Fibroblast of lung (primary cell): ENCODE data around the gene HERPUD1. TPM values are rescaled to one million over a fixed set of nuclear protein-coding genes. Genes with fewer than 3 reads are reported as not detected.

Experiments
- DNase-seq, 2 donors: peaks; one replicate each; pipeline versions ENCODE4 v3.0.0 to v3.0.0-alpha.2; 2010; ENCODE audit warnings: low read depth in 2 of 2
- H2AFZ ChIP-seq: 2 replicates; pipeline ENCODE4 v1.5.1; 2012; ENCODE audit warnings: low read length, control low read depth, inconsistent platforms
- H3K27ac ChIP-seq: 2 replicates; pipeline ENCODE4 v1.5.1; 2011; ENCODE audit warnings: low read length, control low read depth; ENCODE audit not compliant: insufficient read depth
- H3K27me3 ChIP-seq: 2 replicates; pipeline ENCODE4 v1.5.1; 2011; ENCODE audit warnings: mild to moderate bottlenecking, low read length; ENCODE audit not compliant: control insufficient read depth, insufficient read depth
- H3K36me3 ChIP-seq: 2 replicates; pipeline ENCODE4 v1.5.1; 2011; ENCODE audit warnings: low read length; ENCODE audit not compliant: control insufficient read depth, insufficient read depth
- H3K4me1 ChIP-seq: 2 replicates; pipeline ENCODE4 v1.5.1; 2011; ENCODE audit warnings: low read length; ENCODE audit not compliant: control insufficient read depth, insufficient read depth; ENCODE audit errors: extremely low read depth
- H3K4me2 ChIP-seq: 2 replicates; pipeline ENCODE4 v1.5.1; 2011; ENCODE audit warnings: low read length, control low read depth; ENCODE audit not compliant: insufficient read depth; ENCODE audit errors: extremely low read depth
- H3K4me3 ChIP-seq, 4 experiments: fragments of 200-600 bp in 1 of 4; sonication (generic) in 1 of 4; replicated peaks in 1 of 4; 2 replicates each; pipeline ENCODE4 v1.5.1; 2011 to 2016; ENCODE audit warnings: low read length in 4 of 4, low read depth in 3 of 4, mild to moderate bottlenecking in 3 of 4, control low read depth in 2 of 4, inconsistent platforms in 1 of 4, mixed read lengths in 1 of 4; ENCODE audit not compliant: insufficient read depth in 1 of 4; ENCODE audit errors: control extremely low read depth in 1 of 4
- H3K79me2 ChIP-seq: 2 replicates; pipeline ENCODE4 v1.5.1; 2012; ENCODE audit warnings: mild to moderate bottlenecking, low read length, inconsistent platforms; ENCODE audit not compliant: control insufficient read depth, insufficient read depth
- H3K9ac ChIP-seq: 2 replicates; pipeline ENCODE4 v1.5.1; 2011; ENCODE audit warnings: mild to moderate bottlenecking, low read length, control low read depth; ENCODE audit not compliant: insufficient read depth
- H3K9me3 ChIP-seq: 2 replicates; pipeline ENCODE4 v1.5.1; 2012; ENCODE audit warnings: low read depth, low read length; ENCODE audit not compliant: control insufficient read depth, insufficient read depth
- H4K20me1 ChIP-seq: 2 replicates; pipeline ENCODE4 v1.5.1; 2011; ENCODE audit warnings: low read length; ENCODE audit not compliant: control insufficient read depth, insufficient read depth; ENCODE audit errors: extremely low read depth
- EZH2 ChIP-seq: IDR thresholded peaks from 2 replicates; pipeline ENCODE4 v1.5.1; 2012; ENCODE audit warnings: low read length, control low read depth, mild to moderate bottlenecking; ENCODE audit errors: missing control alignments
- polyA plus RNA-seq, 2 donors: library from polyadenylated mRNA; depleted of rRNA in 1 of 2; stranded (reverse) in 1 of 2; unstranded in 1 of 2; fragments of >200 nt; gene quantifications; 2 replicates each; pipeline ENCODE4 v1.2.1, GENCODE V29; 2011 to 2012; ENCODE audit warnings: missing spikeins in 1 of 2
- total RNA-seq: library from RNA; depleted of rRNA; stranded (reverse); fragments of >200 nt; gene quantifications from 2 replicates; pipeline ENCODE4 v1.2.1, GENCODE V29; 2014
- TF ChIP-seq, protein P1 (sequence below), 2 donors: IDR thresholded peaks in 1 of 2; conservative IDR thresholded peaks in 1 of 2; 1 replicate in 1 of 2; 2 replicates in 1 of 2; pipeline ENCODE4 v1.5.1; 2011 to 2012; ENCODE audit warnings: low read length in 2 of 2, control low read depth in 1 of 2, inconsistent platforms in 1 of 2, low read depth in 1 of 2, mild to moderate bottlenecking in 1 of 2

HERPUD1 gene
- total and polyA plus RNA-seq, 2 donors (not counting 1 experiment from before 2014, with no cell fraction given): 117 to 199 TPM

DNA sequence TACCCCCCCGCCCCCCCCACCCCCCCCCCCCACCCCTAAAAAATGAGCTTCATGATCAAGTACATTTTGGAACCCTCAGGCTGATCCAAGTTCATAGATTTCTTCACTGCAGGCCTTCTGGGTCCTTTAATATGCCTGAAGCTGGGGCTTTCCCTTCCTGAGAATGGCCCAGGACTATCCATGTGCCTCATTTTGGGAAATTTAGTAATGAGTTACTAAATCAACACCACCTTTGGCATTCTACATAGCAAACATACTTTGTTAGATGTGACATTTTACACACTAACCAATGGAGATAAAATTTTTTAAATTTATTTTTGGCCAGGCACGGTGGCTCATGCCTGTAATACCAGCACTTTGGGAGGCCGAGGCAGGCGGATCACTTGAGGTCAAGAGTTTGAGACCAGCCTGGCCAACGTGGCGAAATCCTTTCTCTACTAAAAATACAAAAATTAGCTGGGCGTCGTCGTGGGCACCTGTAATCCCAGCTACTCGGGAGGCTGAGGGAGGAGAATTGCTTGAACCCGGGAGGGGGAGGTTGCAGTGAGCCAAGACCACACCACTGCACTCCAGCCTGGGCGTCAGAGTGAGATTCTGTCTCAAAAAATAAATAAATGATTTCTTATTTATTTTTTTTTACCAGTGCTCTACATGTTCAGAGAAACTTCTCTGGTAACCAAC lies 14.0 kb downstream of the HERPUD1 start:
- Histone ChIP-seq H3K36me3 (peaks cover 25% of the 10 kb centered on the region), H3K9ac (no peak overlapping the region), H3K27ac (no peak overlapping the region), H3K4me1 (peaks cover 9% of the 10 kb centered on the region), H3K27me3 (no peaks in the 10 kb centered on the region), H4K20me1 (no peaks in the 10 kb centered on the region), H3K9me3 (no peaks in the 10 kb centered on the region), H3K79me2 (no peaks in the 10 kb centered on the region), H3K4me2 (no peak overlapping the region), H3K4me3 (no peak overlapping the region), H2AFZ (no peak overlapping the region)
- no peak for DNase-seq
- TF ChIP-seq, protein P1, sequence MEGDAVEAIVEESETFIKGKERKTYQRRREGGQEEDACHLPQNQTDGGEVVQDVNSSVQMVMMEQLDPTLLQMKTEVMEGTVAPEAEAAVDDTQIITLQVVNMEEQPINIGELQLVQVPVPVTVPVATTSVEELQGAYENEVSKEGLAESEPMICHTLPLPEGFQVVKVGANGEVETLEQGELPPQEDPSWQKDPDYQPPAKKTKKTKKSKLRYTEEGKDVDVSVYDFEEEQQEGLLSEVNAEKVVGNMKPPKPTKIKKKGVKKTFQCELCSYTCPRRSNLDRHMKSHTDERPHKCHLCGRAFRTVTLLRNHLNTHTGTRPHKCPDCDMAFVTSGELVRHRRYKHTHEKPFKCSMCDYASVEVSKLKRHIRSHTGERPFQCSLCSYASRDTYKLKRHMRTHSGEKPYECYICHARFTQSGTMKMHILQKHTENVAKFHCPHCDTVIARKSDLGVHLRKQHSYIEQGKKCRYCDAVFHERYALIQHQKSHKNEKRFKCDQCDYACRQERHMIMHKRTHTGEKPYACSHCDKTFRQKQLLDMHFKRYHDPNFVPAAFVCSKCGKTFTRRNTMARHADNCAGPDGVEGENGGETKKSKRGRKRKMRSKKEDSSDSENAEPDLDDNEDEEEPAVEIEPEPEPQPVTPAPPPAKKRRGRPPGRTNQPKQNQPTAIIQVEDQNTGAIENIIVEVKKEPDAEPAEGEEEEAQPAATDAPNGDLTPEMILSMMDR (conservative IDR thresholded peaks at IDR 0.05 in 1 of 2, IDR thresholded peaks at IDR 0.05 in 1 of 2; ENCODE audit: low read depth in 1 of 2, low read length in 2 of 2): no peak
- no peak for TF ChIP-seq EZH2

DNA sequence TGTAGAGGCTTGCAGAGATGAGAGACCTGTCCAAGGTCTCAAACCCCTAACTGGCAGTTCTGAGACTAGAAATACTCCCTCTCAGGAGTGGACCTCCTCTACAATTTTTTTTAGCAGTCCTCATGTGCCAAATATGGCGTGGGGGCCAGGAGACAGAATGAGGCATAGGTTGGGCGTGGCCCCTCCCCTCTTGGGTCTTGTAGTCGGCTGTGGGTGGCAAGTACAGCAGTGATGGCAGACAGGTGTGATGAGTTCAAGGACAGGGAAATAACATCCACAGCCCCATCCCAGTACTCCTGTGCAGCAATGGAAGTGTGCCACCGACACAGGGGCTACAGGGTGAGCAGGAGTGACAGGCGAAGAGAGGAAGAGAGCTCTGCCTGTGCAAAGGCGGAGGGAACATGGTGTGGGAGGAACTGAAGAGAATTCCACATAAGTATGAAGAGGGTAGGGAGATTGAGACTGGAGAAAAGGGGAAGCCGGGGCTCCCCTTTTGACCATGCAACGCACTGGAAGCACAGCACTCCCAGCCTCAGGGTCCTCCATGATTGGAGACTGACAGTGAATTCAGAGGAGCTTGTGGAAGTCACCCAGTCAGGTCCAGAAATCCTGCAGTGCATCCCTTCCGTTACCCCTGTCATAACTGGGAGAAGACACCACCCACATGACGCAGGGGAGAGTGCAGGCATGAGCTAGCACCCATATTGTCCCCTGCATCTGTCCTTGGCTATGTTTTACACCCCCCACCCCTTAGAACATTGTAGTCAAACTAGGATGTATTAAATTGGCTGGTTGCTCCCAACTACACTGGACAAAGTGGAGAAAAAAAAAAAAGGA lies 15.0 kb downstream of the HERPUD1 start:
- Histone ChIP-seq H3K9ac (no peak overlapping the region), H3K4me2 (no peak overlapping the region), H3K4me1 (peaks cover 9% of the 10 kb centered on the region), H3K36me3 (peaks cover 20% of the 10 kb centered on the region), H3K27me3 (no peaks in the 10 kb centered on the region), H3K27ac (no peak overlapping the region), H2AFZ (no peak overlapping the region), H3K4me3 (no peak overlapping the region), H3K79me2 (no peaks in the 10 kb centered on the region), H3K9me3 (no peaks in the 10 kb centered on the region), H4K20me1 (no peaks in the 10 kb centered on the region)
- DNase-seq: no peak
- TF ChIP-seq EZH2: no peak
- TF ChIP-seq, protein P1 (conservative IDR thresholded peaks at IDR 0.05 in 1 of 2, IDR thresholded peaks at IDR 0.05 in 1 of 2; ENCODE audit: low read depth in 1 of 2, low read length in 2 of 2): no peak

DNA sequence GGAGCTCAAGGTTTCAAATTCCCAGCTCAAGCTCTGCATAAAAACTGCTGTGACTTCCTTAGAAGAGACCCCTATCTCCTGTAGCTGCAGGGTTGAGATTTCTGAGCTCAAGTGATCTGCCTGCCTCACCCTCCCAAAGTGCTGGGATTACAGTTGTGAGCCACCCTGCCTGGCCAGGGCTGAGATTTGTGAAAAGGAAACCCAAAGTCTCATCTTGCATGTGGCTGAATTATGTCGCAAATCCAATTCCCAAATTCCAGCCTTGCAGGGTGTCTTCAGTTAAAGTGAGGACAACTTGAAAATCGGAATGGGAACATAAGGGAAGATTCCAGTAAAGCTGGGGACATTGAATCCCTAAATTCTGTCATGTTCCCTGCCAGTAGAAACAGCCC lies 15.7 kb downstream of the HERPUD1 start:
- H3K4me1 ChIP-seq: peaks cover 9% of the 10 kb centered on the region
- no peak overlapping the region for H2AFZ ChIP-seq
- no peak overlapping the region for H3K4me3 ChIP-seq
- no peaks in the 10 kb centered on the region for H3K9me3 ChIP-seq
- H3K79me2 ChIP-seq: no peaks in the 10 kb centered on the region
- H3K9ac ChIP-seq: no peak overlapping the region
- DNase-seq: no peak
- no peaks in the 10 kb centered on the region for H3K27me3 ChIP-seq
- no peaks in the 10 kb centered on the region for H4K20me1 ChIP-seq
- H3K27ac ChIP-seq: no peak overlapping the region
- TF ChIP-seq EZH2: no peak
- TF ChIP-seq, protein P1 (conservative IDR thresholded peaks at IDR 0.05 in 1 of 2, IDR thresholded peaks at IDR 0.05 in 1 of 2; ENCODE audit: low read depth in 1 of 2, low read length in 2 of 2): no peak
- H3K36me3 ChIP-seq: peaks cover 18% of the 10 kb centered on the region
- no peak overlapping the region for H3K4me2 ChIP-seq
